SK-N-SH (cell line): ENCODE data around the gene RRBP1. TPM values are rescaled to one million over a fixed set of nuclear protein-coding genes. Genes with fewer than 3 reads are reported as not detected.

Experiments used
- CTCF ChIA-PET: fragments of 300-600, 350-600 bp; formaldehyde crosslinking; extraction: SDS; loops from one replicate; lab custom pipeline; 2021; lab: Yijun Ruan, JAX
- POLR2A ChIA-PET: fragments of 350-600 bp; sonication (Branson Sonifier 250); formaldehyde crosslinking; extraction: SDS; loops from one replicate; lab custom pipeline; 2020; ENCODE audit warnings: antibody characterized with exemption, inconsistent platforms; lab: Yijun Ruan, JAX
- DNase-seq: peaks from one replicate; pipeline ENCODE4 v3.0.0; 2012
- H2AFZ ChIP-seq: fragments of 200-600 bp; sonication (generic); 2 replicates; pipeline ENCODE4 v1.8.1; 2016; ENCODE audit warnings: antibody characterized with exemption, mild to moderate bottlenecking, low read depth
- H3F3A ChIP-seq: fragments of 200-600 bp; sonication (generic); replicated peaks from 2 replicates; pipeline ENCODE3; 2016; ENCODE audit warnings: antibody characterized with exemption, mild to moderate bottlenecking; ENCODE audit not compliant: insufficient read depth
- H3K27ac ChIP-seq, 2 experiments: fragments of 200-500 bp in 1 of 2; fragments of 200-600 bp in 1 of 2; sonication (Bioruptor generic) in 1 of 2; sonication (generic), shearing (Covaris generic) in 1 of 2; 2 replicates each; pipeline versions ENCODE4 v1.5.1 to v1.6.1; 2014 to 2016; ENCODE audit warnings: low read depth in 2 of 2, inconsistent platforms in 1 of 2, low read length in 1 of 2, mild to moderate bottlenecking in 1 of 2, mixed read lengths in 1 of 2
- H3K27me3 ChIP-seq: fragments of 200-600 bp; sonication (generic), shearing (Covaris generic); 2 replicates; pipeline ENCODE4 v1.6.1; 2016; ENCODE audit warnings: mixed run types; ENCODE audit not compliant: insufficient read depth
- H3K36me3 ChIP-seq, 2 experiments: fragments of 200-500 bp in 1 of 2; fragments of 200-600 bp in 1 of 2; sonication (Bioruptor generic) in 1 of 2; sonication (generic) in 1 of 2; replicated peaks in 1 of 2; 2 replicates each; pipeline versions ENCODE3 to v1.5.1; 2014 to 2016; ENCODE audit warnings: low read length in 1 of 2, mild to moderate bottlenecking in 1 of 2; ENCODE audit not compliant: insufficient read depth in 2 of 2, control insufficient read depth in 1 of 2
- H3K4me1 ChIP-seq, 2 experiments: fragments of 200-500 bp in 1 of 2; fragments of 200-600 bp in 1 of 2; sonication (Bioruptor generic) in 1 of 2; sonication (generic), shearing (Covaris generic) in 1 of 2; 2 replicates each; pipeline versions ENCODE4 v1.5.1 to v1.6.1; 2014 to 2016; ENCODE audit warnings: low read depth in 1 of 2, low read length in 1 of 2, mixed run types in 1 of 2; ENCODE audit not compliant: insufficient read depth in 2 of 2, control insufficient read depth in 1 of 2
- H3K4me2 ChIP-seq: fragments of 200-600 bp; sonication (generic), shearing (Covaris generic); 2 replicates; pipeline ENCODE4 v1.6.1; 2017; ENCODE audit warnings: mixed run types
- H3K4me3 ChIP-seq, 2 experiments: fragments of 200-500 bp in 1 of 2; fragments of 200-600 bp in 1 of 2; sonication (Bioruptor generic) in 1 of 2; sonication (generic), shearing (Covaris generic) in 1 of 2; 2 replicates each; pipeline versions ENCODE4 v1.5.1 to v1.8.1; 2014 to 2016; ENCODE audit warnings: low read depth in 2 of 2, inconsistent platforms in 1 of 2, low read length in 1 of 2, mild to moderate bottlenecking in 1 of 2, mixed read lengths in 1 of 2, moderate library complexity in 1 of 2
- H3K79me2 ChIP-seq: fragments of 200-600 bp; sonication (generic); 2 replicates; pipeline ENCODE4 v1.8.1; 2017; ENCODE audit warnings: mild to moderate bottlenecking; ENCODE audit not compliant: insufficient read depth
- H3K9ac ChIP-seq: fragments of 200-600 bp; sonication (generic); 2 replicates; pipeline ENCODE4 v1.6.1; 2017; ENCODE audit warnings: mixed run types
- H3K9me2 ChIP-seq: fragments of 200-600 bp; sonication (generic); 2 replicates; pipeline ENCODE4 v1.6.1; 2017; ENCODE audit warnings: mixed run types
- H3K9me3 ChIP-seq: fragments of 200-600 bp; sonication (generic); 2 replicates; pipeline ENCODE4 v1.6.1; 2017; ENCODE audit warnings: mixed run types, mild to moderate bottlenecking, moderate library complexity
- H4K20me1 ChIP-seq: fragments of 200-600 bp; sonication (generic); 2 replicates; pipeline ENCODE4 v1.6.1; 2017; ENCODE audit warnings: mild to moderate bottlenecking, mixed run types; ENCODE audit not compliant: insufficient read depth
- CHD2 ChIP-seq: fragments of 150-350 bp; IDR thresholded peaks from 2 replicates; pipeline ENCODE4 v1.6.1; 2018; ENCODE audit warnings: low read length; ENCODE audit not compliant: partially characterized antibody
- CTCF ChIP-seq: fragments of 200-600 bp; sonication (generic); IDR thresholded peaks from 2 replicates; pipeline ENCODE4 v1.6.1; 2017; ENCODE audit warnings: antibody characterized with exemption, mild to moderate bottlenecking, moderate library complexity
- EP300 ChIP-seq, 2 experiments: IDR thresholded peaks; 2 replicates each; pipeline versions ENCODE4 v1.4.0 to v1.6.1; 2012; ENCODE audit warnings: borderline replicate concordance in 1 of 2, low read depth in 1 of 2, low read length in 1 of 2
- FOSL2 ChIP-seq: IDR thresholded peaks from 2 replicates; pipeline ENCODE4 v1.4.0; 2012; ENCODE audit warnings: low read depth, mild to moderate bottlenecking, moderate library complexity, borderline replicate concordance
- GABPA ChIP-seq: IDR thresholded peaks from 2 replicates; pipeline ENCODE4 v1.4.0; 2012; ENCODE audit warnings: low read depth, mild to moderate bottlenecking
- GATA2 ChIP-seq: sonication (generic); formaldehyde crosslinking; IDR thresholded peaks from 2 replicates; pipeline ENCODE4 v1.5.0; 2020; ENCODE audit warnings: mild to moderate bottlenecking, missing genetic modification reagents
- IRF3 ChIP-seq: fragments of 150-350 bp; IDR thresholded peaks from 2 replicates; pipeline ENCODE4 v1.6.1; 2016; ENCODE audit warnings: mild to moderate bottlenecking, low read depth, low read length
- MXI1 ChIP-seq: IDR thresholded peaks from 2 replicates; pipeline ENCODE4 v1.6.1; 2012; ENCODE audit warnings: mild to moderate bottlenecking, low read depth, low read length, improper control_type of control experiment
- NFIC ChIP-seq: IDR thresholded peaks from 2 replicates; pipeline ENCODE4 v1.4.0; 2012; ENCODE audit warnings: borderline replicate concordance
- PBX3 ChIP-seq: IDR thresholded peaks from 2 replicates; pipeline ENCODE4; 2012
- RAD21 ChIP-seq: IDR thresholded peaks from 2 replicates; pipeline ENCODE4 v1.6.1; 2012; ENCODE audit warnings: mild to moderate bottlenecking, low read length
- REST ChIP-seq: IDR thresholded peaks from 2 replicates; pipeline ENCODE4 v1.6.1; 2012; ENCODE audit warnings: mild to moderate bottlenecking, low read depth, low read length, moderate library complexity
- RXRA ChIP-seq: IDR thresholded peaks from 2 replicates; pipeline ENCODE4 v1.4.0; 2012; ENCODE audit warnings: low read depth, mild to moderate bottlenecking, borderline replicate concordance
- SIN3A ChIP-seq: IDR thresholded peaks from 2 replicates; pipeline ENCODE4 v1.6.1; 2012; ENCODE audit warnings: low read depth, mild to moderate bottlenecking, low read length, moderate library complexity, borderline replicate concordance
- SMC3 ChIP-seq: IDR thresholded peaks from 2 replicates; pipeline ENCODE4 v1.6.1; 2012; ENCODE audit warnings: low read depth, low read length, improper control_type of control experiment
- TAF1 ChIP-seq: IDR thresholded peaks from 2 replicates; pipeline ENCODE4 v1.6.1; 2012; ENCODE audit warnings: low read depth, mild to moderate bottlenecking, low read length, moderate library complexity, borderline replicate concordance
- USF1 ChIP-seq: IDR thresholded peaks from 2 replicates; pipeline ENCODE4 v1.4.0; 2012; ENCODE audit warnings: low read depth, borderline replicate concordance
- ZBTB33 ChIP-seq: IDR thresholded peaks from 2 replicates; pipeline ENCODE4 v1.4.0; 2012; ENCODE audit warnings: low read depth, borderline replicate concordance
- WGBS: methylation state at CpG from one replicate; pipeline ENCODE4 v1.1.6; 2017; ENCODE audit warnings: low lambda C conversion rate; 5-methylcytosine and 5-hydroxymethylcytosine counted together
- polyA plus RNA-seq, 3 experiments: library from polyadenylated mRNA; depleted of rRNA; stranded (reverse); fragments of >200 nt; gene quantifications; 2 replicates each; pipeline ENCODE4 v1.2.3, GENCODE V29; 2012

The RRBP1 gene
- polyA plus RNA-seq, 1 of the 3 experiments (the other 2 are of a cell fraction), result 50.2 TPM

- POLR2A ChIA-PET, result no interaction called here
Observed at GRCh38 chr20:17710379-17711266, 28.6 kb upstream of the RRBP1 start.

More at GRCh38 chr20:17710379-17711266, 28.6 kb upstream of the RRBP1 start:
- DNase-seq, result no peak
- Histone ChIP-seq H3F3A (no peaks in the 10 kb centered on the region), H3K36me3 (no peaks in the 10 kb centered on the region), H3K27me3 (no peaks in the 10 kb centered on the region; the same call in 1 of the 2 replicates), H2AFZ (no peak overlapping the region), H3K27ac (no peak overlapping the region), H4K20me1 (no peaks in the 10 kb centered on the region), H3K4me2 (no peak overlapping the region), H3K9me3 (no peaks in the 10 kb centered on the region), H3K79me2 (no peaks in the 10 kb centered on the region), H3K9me2 (no peaks in the 10 kb centered on the region), H3K4me1 (no peaks in the 10 kb centered on the region), H3K9ac (no peak overlapping the region), H3K4me3 (no peak overlapping the region)
- WGBS, result 55% methylated on average over 21 of the region's 21 CpGs
- TF ChIP-seq USF1 (no peak), GATA2 (no peak), RAD21 (no peak), SMC3 (no peak), GABPA (no peak), ZBTB33 (no peak), MXI1 (no peak), SIN3A (no peak), NFIC (no peak), PBX3 (no peak), EP300 (IDR thresholded peaks at IDR 0.05; ENCODE audit: borderline replicate concordance in 1 of 2, low read depth in 1 of 2, low read length in 1 of 2) (no peak), TAF1 (no peak), FOSL2 (no peak), IRF3 (no peak), CTCF (no peak), RXRA (no peak), CHD2 (no peak), REST (no peak)
- CTCF ChIA-PET, result interaction anchor here (0.6 to 1.0 kb wide), 2 partner anchors 28 to 128 kb away, joined by 3 to 4 read pairs; partner anchors contain the start of gene RRBP1
